22Rv1 (cell line): Measurements from ENCODE around the gene PRDM2.

Experiments
- ZFX ChIP-seq: fragments of 450-650 bp; IDR thresholded peaks from 2 replicates; pipeline ENCODE4 v1.6.1; 2017; ENCODE audit warnings: antibody characterized with exemption, borderline replicate concordance
- TF ChIP-seq, protein P1 (sequence below): fragments of 450-650 bp; IDR thresholded peaks from 2 replicates; pipeline ENCODE4 v1.5.1; 2017; ENCODE audit warnings: mild to moderate bottlenecking

DNA sequence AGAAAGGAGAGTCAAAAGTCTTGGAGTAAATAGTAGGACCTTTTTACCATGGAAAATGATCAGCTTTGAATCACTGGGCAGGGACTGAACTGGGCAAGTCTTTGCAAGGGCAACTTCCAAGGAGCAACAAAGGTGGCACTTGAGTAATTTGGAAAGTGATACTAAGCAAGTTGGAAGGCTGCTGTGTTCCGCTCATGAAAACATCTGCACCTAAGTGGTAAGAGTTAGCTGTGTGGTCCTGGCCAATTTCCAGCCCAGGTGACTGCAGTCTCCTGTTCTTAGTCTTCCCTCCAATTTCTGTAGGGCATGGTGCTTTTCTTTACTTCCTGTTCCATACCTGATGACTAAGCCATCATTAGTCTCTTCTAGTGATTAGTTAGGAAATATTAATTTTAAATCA, 35.5 kb upstream of the PRDM2 start:
- TF ChIP-seq, protein P1, sequence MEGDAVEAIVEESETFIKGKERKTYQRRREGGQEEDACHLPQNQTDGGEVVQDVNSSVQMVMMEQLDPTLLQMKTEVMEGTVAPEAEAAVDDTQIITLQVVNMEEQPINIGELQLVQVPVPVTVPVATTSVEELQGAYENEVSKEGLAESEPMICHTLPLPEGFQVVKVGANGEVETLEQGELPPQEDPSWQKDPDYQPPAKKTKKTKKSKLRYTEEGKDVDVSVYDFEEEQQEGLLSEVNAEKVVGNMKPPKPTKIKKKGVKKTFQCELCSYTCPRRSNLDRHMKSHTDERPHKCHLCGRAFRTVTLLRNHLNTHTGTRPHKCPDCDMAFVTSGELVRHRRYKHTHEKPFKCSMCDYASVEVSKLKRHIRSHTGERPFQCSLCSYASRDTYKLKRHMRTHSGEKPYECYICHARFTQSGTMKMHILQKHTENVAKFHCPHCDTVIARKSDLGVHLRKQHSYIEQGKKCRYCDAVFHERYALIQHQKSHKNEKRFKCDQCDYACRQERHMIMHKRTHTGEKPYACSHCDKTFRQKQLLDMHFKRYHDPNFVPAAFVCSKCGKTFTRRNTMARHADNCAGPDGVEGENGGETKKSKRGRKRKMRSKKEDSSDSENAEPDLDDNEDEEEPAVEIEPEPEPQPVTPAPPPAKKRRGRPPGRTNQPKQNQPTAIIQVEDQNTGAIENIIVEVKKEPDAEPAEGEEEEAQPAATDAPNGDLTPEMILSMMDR, result no peak
- TF ChIP-seq ZFX, result no peak
